ENCODE measurements around the gene AKAP8L.
A peak's percentile ranks its signal among the peaks of the same experiment; 100 is the strongest.

Gene AKAP8L

DNA sequence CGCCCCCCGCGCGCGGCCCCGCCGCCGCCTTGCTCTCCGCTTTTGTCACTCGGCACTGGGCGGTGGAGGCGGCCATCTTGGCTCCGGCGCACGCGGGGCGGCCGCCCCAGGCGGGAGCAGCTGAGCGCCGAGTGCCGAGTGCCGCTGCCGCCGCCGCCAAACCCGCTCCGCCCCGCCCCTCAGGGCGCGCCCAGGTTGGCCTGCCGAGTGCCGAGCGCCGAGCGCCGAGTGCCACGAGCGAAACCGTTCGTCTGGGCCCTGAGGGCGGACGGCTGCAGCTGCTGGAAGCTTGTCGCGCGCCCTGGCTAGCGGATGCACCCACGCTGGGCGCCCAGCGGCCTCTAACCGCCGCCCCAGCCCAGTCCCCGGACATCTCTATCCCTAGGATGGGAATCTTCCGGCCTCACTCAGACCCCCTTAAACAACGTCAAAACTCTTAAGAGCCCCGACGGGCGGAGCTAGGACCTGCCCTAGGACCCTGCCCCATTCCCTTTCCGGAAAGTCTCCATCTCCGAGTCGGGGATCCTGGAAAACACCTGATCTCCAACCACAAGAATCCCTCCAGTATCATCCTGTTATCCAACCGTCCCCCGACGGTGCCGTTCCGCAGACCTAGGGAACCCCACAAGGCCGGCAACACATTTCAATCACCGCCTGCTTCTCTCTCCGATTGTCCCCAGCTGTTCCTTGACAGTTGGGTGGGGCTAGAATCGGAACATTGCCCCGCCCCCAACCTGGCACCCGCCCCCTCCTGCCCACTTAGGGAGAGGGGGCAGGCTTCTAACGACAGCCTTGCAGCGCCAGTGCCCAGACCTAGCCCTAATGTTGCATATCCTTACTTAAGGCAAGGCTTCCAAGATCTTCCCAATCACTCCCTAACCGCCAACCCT is 14.1 kb upstream of the AKAP8L start:
- peak; percentile 96 for DNase-seq

GRCh38 chr19:15432018-15432494 is 13.3 kb upstream of the AKAP8L start:
- no peak for DNase-seq

GRCh38 chr19:15431396-15432017 is 12.7 kb upstream of the AKAP8L start:
- DNase-seq, result no peak

GRCh38 chr19:15430526-15431120 is 11.8 kb upstream of the AKAP8L start:
- DNase-seq, result no peak

DNA sequence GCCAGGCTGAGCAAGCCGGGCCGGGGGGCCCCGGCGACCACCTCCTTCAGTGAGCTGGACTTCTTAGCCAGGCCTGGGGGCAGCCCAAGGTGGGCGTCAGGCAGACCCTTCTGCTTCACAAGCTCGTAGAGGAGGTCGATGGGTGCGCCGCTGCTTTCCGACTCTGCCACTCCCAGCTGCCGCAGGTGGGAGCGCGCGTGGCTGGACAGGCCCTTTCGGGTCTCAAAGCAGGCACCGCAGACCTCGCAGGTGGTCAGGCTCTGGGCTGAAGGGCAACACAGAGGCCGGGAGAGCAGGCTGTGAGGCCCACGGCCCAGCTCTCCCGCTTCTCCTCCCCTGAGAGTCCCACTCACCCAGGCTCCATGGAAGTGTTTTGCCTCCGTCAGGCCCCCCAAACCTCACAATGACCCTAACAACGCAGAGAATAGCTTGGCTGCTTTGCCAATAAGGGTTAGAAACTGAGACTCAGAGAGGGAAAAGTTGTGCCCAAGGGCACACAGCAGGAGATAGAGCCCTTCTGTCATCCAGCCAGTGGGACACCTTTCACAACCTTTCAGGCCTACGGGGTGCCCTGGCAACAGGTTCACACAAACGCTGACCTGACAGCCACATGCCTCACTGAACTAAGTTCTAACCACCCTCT is 11.2 kb upstream of the AKAP8L start:
- no peak for DNase-seq

DNA sequence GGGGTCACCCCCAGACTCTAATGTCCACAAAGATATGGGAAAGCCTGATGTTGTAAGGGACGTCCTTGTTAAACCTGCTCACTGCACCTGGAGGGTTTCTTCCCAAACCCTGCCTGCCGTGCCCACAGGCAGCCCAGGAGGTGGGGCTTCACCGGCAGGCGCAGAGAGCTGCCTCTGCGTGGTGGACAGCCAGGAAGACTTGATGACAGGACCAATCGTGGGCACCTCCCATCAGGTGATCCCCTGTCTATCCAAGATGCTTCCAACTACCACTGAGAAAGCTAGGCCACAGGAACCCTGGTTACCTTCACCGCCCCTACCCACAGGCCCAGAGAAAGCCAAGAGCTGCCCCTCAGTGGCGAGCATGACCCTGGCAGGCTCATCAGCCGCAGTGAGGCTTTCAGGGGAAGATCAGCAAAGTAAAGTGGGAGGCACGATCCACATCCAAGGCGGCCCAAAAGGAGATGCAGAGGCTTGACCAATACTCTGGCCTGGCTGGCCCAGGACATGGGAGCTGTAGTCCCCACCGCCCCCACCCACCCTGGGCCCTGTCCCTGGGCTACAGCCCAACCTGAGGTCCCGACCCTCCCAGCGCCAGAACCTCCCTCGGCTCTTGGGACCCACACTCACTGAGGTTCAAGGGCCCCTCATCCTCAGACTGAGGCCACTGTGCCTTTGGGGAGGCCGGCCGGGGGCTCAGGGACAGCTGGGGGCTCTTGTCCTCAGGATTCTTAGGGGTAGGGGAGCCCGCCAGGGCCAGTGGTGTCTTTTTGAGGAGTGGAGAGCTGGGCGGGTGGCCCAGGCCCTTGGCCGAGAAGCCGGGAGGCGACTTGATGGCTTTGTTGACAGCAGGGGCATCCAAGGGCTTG is 10.4 kb upstream of the AKAP8L start:
- no peak for DNase-seq

- DNase-seq, result no peak
These were observed 9.2 kb upstream of the AKAP8L start for GRCh38 chr19:15427991-15428471.

- DNase-seq, result no peak
These were observed 8.5 kb upstream of the AKAP8L start for GRCh38 chr19:15427350-15427700.

GRCh38 chr19:15426485-15427349 is 7.9 kb upstream of the AKAP8L start:
- no peak for DNase-seq

- DNase-seq, result no peak
These were observed 6.6 kb upstream of the AKAP8L start for GRCh38 chr19:15425321-15425950.

DNA sequence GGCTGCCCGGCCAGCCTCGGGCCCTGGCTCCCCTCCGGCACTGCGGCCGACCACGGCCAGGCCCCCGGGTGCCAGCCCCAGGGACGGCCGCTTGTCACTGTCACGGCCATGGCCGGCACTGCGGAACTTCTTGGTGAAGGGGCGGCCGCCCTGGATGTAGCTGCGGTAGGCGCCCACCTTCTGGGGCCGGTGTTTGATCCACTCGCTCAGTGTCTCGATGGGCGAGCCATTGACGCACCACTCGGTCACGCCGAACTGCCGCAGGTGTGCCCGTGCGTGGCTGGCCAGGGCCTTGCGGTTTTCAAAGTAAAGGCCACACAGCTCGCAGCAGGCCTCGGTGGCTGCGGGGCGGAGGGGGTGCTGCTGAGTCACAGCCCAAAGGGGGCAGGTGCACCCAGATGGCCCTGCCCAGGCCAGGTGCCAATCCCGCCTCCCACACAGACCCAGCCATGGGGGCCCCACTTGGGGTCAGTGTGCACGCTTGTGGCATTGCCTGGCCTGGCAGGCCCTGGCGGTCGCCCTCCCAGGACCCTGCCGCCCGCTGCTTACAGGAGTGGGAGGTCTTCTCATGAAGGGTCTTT is 6.0 kb upstream of the AKAP8L start:
- no peak for DNase-seq

DNA sequence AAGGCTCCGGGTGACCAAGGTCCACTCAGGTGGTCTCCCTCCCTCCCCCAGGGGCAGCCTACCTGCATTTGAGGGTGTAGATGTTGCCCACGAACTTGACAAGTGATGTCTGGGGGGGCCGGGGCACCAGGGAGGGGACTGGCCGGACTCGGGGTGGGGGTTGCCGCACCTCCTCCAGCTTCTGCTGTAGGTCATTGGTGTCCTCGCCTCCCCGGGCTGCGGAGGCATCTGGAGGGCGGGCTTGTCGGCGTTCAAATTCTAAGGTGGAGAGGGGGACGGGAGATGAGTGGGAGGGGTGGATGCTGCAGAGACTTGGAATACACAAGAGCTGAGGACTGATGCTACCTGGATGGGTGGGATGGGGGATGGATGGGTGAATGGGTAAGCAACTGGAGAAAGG is 5.3 kb upstream of the AKAP8L start:
- DNase-seq, result no peak

GRCh38 chr19:15423130-15423529 is 4.3 kb upstream of the AKAP8L start:
- DNase-seq, result no peak

- no peak for DNase-seq
These were observed 3.7 kb upstream of the AKAP8L start for GRCh38 chr19:15422296-15423075.

DNA sequence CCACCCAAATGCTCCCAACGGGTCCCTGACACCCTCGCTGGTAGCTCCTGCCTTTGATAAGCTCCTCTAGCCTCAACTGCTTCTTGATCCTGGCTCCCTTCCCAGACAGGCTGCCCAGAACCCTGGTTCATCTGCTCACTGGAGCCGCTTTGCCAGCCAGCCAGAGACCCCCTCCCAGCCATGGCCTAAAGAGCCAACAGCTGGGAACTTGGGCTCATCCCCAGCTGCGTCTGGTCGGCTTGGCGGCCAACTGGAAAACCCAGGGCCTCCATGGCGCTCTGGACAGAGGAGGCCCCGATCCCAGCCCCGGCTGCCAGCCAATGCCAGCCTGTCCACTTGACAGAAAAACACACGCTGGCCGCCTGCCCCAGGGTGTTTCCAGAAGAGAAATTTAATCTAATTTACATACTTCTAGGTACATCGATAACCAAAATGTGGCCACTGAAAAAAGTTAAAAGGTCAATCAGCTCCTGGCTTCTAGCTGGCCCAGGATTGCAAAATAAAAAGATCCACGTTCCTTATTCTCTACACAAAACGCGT is 3.0 kb upstream of the AKAP8L start:
- DNase-seq, result peak; percentile 87

DNA sequence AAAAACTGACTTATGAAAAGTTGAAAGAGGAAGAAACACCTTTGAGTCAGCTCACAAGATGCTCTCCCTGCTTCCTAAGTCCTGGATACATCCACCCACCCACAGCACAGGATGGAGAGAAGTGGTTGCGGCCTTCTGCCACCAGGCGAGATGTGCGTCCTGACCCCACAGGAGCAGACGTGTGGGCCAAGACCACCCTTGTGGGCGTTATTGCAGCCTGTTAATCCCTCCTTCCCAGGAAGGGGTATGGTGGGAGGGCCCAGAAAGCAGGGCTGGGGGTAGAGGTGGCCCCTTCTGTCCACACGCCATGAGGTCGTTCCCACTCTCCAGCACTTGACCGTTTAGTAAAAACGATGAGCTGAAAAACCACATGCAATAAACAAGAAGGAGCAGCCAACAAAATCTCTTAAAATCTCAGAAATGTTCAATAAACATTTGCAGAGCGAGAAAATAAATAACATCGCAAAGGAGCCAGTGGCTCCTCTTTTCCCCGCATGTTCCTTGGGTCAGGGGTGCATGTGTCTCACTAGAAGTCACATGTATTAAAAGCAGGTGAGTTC is 2.4 kb upstream of the AKAP8L start:
- no peak for DNase-seq

DNA sequence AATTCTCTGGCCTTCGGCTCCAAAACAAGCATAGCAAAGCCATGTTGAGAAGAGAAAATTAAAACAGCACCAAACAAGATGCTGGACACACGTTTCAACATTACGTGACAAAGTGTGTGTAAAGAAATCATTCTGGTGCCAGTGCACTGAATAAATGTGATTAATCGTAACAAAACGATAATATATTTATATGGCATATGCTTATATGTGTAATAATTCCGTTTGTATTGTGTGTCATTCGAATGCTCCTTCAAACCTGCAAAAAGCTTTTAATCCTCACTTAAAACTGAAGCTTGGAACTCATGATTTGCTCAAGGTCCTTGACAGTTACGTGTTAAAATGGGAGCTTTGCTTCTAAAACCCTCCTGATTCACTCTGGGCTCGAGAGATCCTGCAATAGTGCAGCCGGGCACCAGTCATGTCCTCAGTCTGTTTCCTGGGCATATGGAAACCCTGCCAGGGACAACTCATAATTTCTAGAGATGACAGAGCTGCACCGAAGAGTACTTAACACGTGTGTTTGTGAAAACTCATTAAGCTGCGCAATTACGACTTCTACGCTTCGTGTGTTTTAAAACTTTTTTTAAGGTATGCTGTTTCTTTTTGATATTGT is 731 bp upstream of the AKAP8L start:
- no peak for DNase-seq

DNA sequence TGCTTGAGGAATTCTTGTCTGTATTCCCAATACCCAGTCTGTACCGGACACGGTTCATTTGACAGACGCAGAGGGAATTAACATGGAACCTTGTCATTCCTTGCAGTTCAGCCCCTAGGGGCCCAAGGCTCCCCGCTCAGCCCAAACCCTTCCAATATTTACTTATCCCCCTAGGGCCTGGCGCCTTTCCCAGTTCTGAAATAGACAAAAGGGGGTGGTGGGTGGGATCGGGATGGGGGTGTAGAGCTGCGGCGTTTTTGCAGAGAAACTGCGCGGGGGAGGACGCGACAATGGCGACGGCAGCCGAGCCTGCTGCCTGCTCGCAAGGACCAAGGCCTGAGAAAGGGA is 583 bp downstream of the AKAP8L start:
- no peak for DNase-seq

DNA sequence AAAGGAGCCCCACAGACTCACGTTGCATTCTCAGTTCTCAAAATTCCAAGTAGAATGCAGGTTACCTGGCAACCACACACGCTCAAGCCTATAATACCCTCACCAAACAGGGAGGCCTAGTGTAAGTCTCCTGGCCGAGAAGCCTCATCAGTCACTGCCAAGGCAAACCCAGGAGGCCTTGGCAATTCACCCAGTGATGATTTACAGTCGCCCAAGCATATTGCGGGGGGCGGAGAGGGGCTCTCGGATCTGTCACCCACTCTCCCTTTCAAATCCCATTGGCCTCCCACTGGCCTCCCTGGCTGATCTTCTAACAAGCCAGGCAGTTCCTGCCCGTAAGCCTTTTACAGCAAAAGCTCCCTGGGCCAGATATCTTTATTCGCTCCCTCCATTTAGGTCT is 1.1 kb downstream of the AKAP8L start:
- no peak for DNase-seq

All from femur (tissue), 1 donor.